ENCODE measurements around the gene DNAJC1.

DNA sequence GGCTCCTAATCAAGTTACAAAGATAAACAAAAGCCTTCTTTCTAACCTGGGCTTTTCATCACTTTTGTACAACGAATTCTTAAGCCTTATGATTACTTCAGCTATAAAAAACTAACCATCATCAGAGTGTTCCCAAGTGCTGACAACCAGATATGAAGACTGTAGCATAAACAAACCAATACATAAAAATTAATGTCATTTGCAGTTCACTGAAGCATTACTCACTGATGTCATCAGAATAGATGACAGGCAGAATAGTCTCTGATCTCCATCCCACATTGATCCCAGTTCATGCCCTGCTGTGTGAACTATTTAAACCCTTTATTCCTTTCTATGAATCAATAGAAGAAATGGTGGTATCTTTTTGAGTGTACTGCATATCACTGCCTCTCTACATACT is 84.4 kb downstream of the DNAJC1 start:
- TF ChIP-seq POLR2AphosphoS5 (IDR thresholded peaks at IDR 0.05; ENCODE audit: insufficient read depth in 1 of 2, low read depth in 1 of 2) (no peak), POLR2A (IDR thresholded peaks at IDR 0.05) (no peak)
- TF ChIP-seq, protein P1, sequence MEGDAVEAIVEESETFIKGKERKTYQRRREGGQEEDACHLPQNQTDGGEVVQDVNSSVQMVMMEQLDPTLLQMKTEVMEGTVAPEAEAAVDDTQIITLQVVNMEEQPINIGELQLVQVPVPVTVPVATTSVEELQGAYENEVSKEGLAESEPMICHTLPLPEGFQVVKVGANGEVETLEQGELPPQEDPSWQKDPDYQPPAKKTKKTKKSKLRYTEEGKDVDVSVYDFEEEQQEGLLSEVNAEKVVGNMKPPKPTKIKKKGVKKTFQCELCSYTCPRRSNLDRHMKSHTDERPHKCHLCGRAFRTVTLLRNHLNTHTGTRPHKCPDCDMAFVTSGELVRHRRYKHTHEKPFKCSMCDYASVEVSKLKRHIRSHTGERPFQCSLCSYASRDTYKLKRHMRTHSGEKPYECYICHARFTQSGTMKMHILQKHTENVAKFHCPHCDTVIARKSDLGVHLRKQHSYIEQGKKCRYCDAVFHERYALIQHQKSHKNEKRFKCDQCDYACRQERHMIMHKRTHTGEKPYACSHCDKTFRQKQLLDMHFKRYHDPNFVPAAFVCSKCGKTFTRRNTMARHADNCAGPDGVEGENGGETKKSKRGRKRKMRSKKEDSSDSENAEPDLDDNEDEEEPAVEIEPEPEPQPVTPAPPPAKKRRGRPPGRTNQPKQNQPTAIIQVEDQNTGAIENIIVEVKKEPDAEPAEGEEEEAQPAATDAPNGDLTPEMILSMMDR (IDR thresholded peaks at IDR 0.05), result no peak

All from vagina (tissue), 2 donors.